ENCODE results near the gene SLC24A4.

The SLC24A4 gene

GRCh38 chr14:92366237-92366636, 43.3 kb downstream of the SLC24A4 start:
- H3K4me3 ChIP-seq (ENCODE audit: low read depth, low read length) = no peak overlapping the region
- TF ChIP-seq, protein P1, sequence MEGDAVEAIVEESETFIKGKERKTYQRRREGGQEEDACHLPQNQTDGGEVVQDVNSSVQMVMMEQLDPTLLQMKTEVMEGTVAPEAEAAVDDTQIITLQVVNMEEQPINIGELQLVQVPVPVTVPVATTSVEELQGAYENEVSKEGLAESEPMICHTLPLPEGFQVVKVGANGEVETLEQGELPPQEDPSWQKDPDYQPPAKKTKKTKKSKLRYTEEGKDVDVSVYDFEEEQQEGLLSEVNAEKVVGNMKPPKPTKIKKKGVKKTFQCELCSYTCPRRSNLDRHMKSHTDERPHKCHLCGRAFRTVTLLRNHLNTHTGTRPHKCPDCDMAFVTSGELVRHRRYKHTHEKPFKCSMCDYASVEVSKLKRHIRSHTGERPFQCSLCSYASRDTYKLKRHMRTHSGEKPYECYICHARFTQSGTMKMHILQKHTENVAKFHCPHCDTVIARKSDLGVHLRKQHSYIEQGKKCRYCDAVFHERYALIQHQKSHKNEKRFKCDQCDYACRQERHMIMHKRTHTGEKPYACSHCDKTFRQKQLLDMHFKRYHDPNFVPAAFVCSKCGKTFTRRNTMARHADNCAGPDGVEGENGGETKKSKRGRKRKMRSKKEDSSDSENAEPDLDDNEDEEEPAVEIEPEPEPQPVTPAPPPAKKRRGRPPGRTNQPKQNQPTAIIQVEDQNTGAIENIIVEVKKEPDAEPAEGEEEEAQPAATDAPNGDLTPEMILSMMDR (IDR thresholded peaks at IDR 0.05; ENCODE audit: borderline replicate concordance, insufficient read depth, low read depth, low read length) = no peak

DNA sequence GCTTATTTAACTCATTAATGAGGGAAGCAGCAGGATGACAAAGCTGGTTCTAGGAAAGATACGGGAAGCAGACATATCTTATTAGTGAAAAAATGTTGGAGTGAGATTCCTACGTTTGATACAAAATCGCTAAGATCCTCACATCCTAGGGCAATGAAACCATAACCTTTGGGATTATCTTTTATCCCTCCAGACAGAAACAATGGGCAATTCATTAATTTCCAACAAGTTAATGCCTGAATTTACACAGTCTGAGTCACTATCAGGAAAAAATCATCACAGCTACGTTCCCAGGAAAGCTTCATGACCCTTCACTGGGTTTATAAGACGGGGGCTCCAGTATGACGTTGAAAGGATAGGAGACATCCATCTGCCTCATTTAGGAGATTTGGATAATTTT, 45.0 kb downstream of the SLC24A4 start:
- no peak overlapping the region for H3K4me3 ChIP-seq (ENCODE audit: low read depth, low read length)
- TF ChIP-seq, protein P1 (IDR thresholded peaks at IDR 0.05; ENCODE audit: borderline replicate concordance, insufficient read depth, low read depth, low read length) = no peak

DNA sequence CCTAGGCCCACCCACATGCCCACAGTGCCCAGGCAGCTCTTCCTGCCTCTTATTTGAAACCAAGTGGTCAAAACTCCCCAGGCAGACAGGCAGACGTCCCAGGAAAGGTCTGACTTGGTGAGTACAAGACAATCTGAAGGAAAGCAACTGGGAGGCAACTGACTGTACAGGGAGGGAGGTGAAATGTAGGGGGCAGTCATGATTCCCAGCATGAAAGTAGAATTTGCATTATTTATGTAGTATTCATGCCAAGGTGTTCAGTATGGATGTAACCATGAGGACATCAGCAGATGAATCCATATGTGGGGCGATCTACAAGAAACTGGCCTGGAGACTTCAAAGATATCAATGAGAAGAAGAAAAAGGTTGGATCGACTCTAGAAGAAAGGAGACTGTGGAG, 46.1 kb downstream of the SLC24A4 start:
- no peak overlapping the region for H3K4me3 ChIP-seq (ENCODE audit: low read depth, low read length)
- TF ChIP-seq, protein P1 (IDR thresholded peaks at IDR 0.05; ENCODE audit: borderline replicate concordance, insufficient read depth, low read depth, low read length) = no peak

DNA sequence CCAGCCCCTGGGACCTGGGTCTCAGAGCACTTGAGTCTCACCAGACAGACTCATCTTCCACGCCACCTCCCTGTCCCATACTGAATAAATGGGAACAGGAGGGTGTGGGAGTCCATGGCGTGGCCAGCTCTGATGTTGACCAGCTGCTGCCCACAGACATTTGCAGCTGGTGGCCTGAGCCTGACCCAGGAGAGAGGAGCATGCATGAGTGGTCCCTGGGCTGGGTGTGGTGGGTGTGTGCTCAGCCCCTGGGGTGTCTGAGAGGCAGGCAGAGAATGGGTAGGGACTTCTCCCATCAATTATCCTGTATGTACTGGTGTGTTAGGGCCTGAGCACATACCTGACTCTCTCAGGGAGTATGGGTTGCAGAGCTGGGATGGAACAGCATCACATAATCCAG, 49.3 kb downstream of the SLC24A4 start:
- TF ChIP-seq, protein P1 (IDR thresholded peaks at IDR 0.05; ENCODE audit: borderline replicate concordance, insufficient read depth, low read depth, low read length) = no peak
- no peak overlapping the region for H3K4me3 ChIP-seq (ENCODE audit: low read depth, low read length)

- TF ChIP-seq, protein P1 (IDR thresholded peaks at IDR 0.05; ENCODE audit: borderline replicate concordance, insufficient read depth, low read depth, low read length) = no peak
- H3K4me3 ChIP-seq (ENCODE audit: low read depth, low read length) = no peak overlapping the region
These were observed 50.4 kb downstream of the SLC24A4 start for GRCh38 chr14:92373336-92373735.

DNA sequence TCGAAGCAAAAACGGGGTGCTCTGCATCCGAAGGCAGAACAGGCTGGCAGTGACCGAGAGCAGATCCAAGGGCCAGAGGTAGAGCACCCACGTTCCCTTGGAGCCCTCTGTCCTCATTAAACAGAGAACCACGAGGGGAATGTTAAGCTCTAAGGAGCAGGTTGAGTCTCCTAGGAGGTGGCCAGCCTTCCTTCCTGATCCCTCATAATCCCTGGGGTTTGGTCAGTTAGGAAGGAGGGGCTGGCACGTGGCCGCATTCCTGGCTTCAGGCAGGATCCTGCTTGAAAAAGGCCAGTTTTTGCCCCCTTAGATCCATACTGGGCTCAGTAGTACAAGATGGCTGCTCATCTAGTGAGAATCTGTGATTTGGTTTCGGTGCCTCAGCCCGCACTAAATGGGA, 57.2 kb downstream of the SLC24A4 start:
- no peak overlapping the region for H3K4me3 ChIP-seq (ENCODE audit: low read depth, low read length)
- TF ChIP-seq, protein P1 (IDR thresholded peaks at IDR 0.05; ENCODE audit: borderline replicate concordance, insufficient read depth, low read depth, low read length) = no peak

GRCh38 chr14:92380582-92380981, 57.6 kb downstream of the SLC24A4 start:
- TF ChIP-seq, protein P1 (IDR thresholded peaks at IDR 0.05; ENCODE audit: borderline replicate concordance, insufficient read depth, low read depth, low read length) = no peak
- no peak overlapping the region for H3K4me3 ChIP-seq (ENCODE audit: low read depth, low read length)
